HG03066 (cell line): Measurements from ENCODE around the gene LYST.
"Not testable (repeated sequence)": the region's sequence is repeated elsewhere in the genome, so short reads cannot be mapped to it uniquely, and the experiment has no call there.

Experiments used
- ATAC-seq: cut with Tn5 transposase; IDR thresholded peaks from one replicate; pipeline ENCODE4 v1.9.1; 2021; ENCODE audit warnings: low read depth; ENCODE audit not compliant: unreplicated experiment

The LYST gene

DNA sequence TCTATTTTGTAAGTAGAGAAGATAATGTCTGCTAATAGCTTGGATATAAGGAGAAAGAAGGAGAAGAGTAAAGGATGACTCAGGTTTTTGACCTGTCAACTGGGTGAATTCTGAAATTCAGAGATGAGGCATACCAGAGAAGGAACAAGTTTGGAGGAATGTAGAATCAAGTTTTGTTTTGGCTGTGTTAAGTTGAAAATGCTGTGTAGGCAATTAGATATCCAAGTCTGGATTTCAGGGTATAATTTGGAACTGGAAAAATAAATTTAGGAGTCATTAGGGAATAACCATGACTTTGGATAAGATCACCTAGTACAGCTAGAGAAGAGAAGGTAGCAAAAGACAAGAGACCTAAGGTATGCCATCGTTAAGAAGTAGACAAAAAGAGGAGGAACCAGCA is 194.7 kb downstream of the LYST start:
- ATAC-seq: no peak

DNA sequence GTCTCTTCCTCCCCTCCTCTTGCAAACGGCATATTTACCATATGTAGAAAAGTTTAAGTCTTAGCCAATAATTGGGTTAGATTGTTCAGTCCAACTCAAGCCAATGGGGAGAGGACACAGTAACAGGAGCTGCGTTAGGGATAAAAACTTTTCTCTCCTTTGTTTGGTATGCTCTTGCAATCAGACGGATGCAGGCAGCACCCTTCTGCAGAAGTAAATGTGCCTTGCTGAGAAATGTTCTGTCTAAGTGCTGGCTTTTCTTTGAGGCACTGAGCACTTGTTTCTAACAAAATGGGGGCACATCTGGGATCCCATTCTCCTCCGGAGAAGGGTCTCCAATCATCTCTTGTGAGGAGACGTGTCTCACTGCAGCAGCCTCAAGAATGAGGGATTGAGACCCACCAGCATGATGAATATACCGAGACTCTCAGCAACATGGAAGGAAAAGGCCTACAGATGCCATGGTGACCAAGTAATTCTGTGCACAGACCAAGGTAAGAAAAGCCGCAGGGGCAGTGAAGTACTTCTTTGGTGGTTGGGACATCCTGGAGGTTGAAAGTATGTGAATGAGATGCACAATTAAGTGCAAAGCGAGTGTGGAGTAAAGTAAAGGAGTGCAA is 196.4 kb downstream of the LYST start:
- ATAC-seq: no peak

DNA sequence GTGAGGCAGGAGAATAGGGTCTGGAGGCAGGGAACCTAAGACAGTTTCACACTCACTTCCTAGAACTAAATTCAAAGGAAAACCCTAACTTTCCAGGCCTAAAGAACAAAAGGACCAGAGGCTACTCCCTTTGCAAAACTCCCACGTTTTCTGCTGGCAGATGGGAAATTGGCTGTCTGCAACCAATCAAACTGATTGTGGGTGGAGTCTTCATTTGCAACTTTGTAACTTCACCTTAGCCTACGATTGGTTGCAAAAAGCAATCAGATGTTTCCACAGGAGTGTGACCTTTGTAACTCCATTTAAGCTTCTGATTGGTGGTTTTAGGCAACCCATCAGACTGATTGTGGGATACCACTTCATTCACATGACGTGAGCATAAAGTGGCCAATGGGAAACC is 197.4 kb downstream of the LYST start:
- no peak for ATAC-seq

DNA sequence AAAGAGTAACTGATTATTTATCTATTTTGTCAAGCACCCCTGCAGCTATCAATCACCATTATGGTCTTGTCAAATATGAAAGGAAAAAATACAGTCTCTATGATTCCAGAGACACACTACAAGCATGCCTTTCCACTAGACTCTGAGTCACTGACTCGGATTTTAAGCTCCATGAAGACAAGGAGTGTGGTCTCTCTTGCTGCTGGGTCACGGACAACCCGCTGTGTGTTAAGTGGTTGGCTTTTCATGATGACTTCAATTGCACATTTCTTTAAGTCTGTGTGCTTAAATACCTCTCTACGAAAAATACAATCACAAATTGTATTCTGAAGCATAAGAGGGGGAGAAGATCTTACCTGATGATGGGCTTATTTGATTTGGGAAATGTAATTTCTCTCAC is 203.1 kb downstream of the LYST start:
- no peak for ATAC-seq

DNA sequence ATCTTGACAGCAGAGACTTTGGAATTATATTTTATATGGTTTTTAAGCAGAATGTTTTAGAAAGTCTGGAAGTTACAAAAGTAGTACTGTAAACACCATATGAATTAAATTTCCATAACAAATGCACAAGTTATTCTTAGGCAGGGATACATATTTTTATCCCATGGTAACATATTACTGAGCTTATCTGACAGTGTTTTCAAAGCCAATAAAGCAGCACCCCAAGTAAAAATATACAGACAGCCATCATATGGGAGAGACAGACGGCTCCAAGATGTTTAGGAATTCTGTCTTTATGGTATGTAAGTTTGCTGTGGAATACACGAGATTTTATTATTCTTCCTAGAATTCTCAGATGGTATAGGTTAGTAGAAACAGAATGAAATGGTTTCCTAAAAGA is 205.1 kb downstream of the LYST start:
- no peak for ATAC-seq

DNA sequence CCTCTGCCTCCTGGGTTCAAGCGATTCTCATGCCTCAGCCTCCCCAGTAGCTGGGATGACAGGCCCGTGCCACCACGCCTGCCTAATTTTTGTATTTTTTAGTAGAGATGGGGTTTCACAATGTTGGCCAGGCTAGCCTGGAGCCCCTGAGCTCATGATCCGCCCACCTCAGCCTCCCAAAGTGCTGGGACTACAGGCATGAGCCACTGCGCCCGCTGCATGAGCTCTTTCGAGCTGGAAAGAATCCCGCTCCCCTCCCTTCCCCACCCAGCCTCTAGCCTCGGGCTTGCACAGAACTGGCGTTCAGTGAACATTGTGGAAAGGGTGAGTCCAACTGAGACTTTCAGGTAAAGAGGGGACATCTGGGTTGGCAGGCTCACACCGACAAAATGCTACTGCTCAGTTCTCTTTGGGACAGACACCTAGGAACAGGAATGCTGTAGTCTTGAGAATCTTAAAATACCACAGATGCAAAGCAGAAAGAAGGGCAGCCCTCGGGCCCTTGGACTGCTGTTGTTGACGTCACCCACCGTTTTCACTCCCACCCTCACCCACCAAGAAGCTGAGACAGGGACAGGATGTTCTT is 207.4 kb downstream of the LYST start:
- ATAC-seq: no peak

DNA sequence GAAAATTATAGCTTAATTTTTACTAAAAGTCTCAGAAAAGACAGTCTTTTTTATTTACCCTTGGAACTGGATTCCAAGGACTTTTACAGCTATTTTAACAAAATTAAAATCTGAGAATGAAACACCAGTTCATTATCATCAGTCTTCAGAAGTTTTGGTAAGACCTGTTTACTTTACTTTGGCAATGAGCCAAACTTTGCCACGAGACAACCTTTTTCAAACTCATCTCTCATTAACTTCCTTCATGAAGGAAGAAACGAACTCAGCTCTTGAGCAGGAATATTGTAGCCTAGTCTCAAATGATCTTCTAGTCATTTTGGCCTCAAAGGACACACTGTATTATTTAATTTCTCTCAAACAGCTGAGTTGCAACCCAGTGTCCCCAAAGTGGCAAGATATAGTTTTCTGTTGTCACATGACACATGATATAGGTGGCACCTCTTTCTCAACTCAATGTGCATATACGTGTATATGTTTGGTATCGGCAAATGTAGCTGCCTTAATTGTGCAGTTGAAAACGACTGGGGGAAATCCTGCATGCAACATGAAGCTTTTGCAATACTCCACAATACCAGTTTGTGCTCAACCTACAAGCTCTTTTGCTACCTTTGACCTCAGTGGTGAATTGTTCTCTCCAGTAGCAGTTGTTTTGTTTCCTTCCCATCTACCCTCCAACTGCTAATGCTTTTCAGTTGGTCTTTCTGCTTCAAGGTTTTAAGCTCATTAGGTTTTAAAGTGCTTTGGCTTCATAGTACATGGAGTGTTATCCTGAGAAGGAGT is 208.8 kb downstream of the LYST start:
- no peak for ATAC-seq

DNA sequence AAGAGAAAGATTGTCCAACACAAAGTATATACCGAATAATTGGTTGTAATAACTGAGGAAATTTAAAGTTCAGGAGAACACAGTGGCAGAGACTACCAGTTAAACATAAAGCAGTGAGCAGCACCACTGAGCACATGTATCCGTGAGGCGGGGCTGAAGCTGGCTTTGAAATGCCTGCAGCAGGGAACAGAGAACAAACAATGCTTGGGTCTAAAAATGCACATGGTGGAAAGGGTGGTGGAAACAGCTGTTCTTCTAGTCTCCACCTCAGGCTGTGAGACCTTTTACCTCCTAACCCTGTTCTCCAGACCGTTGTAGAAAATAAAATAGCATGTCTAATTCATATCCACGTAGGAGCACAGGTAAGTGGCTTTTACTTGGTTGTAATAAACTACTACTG is 209.4 kb downstream of the LYST start:
- ATAC-seq: no peak

DNA sequence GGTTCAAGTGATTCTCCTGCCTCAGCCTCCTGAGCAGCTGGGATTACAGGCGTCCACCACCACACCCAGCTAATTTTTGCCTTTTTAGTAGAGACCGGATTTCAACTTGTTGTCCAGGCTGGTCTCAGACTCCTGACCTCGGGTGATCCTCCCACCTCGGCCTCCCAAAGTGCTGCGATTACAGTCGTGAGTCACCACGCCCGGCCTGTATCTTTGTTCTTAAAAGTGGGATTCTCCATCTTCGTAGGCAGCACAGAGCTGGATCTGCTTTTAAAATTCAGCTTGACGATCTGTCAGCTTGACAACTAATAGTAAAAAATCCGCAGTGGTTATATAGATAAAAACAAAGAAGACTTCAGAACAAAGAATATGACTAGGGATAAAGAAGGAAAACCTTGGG is 214.3 kb downstream of the LYST start:
- no peak for ATAC-seq

DNA sequence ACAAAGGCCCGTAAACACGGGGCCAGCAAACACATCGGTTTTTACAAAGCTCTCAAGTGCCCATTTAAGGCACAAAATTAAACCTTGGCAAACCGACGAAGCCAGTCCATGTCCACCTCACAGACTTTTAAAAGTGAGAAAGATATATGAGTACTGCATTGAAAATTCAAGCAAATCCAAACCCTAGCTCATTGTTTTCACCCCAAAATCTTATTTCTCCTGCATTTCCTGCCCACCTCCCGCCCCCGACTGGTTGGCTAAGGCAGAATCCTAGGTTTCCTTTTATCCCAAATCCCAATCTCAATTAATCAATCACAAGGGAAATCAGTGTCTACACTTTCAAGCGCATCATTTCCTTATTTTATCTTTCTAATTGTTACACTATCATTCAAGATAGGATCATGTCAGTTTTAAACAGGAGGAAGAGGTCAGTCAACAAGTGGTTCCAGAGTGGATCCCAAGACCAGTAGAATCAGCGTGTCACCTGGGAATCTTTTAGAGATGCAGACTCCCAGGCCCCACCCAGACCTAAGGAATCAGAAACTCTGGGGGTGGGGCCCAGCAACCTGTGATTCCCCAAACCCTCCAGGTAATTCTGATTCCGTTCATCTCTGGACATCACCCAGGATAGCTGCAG is 215.4 kb downstream of the LYST start:
- ATAC-seq: no peak

DNA sequence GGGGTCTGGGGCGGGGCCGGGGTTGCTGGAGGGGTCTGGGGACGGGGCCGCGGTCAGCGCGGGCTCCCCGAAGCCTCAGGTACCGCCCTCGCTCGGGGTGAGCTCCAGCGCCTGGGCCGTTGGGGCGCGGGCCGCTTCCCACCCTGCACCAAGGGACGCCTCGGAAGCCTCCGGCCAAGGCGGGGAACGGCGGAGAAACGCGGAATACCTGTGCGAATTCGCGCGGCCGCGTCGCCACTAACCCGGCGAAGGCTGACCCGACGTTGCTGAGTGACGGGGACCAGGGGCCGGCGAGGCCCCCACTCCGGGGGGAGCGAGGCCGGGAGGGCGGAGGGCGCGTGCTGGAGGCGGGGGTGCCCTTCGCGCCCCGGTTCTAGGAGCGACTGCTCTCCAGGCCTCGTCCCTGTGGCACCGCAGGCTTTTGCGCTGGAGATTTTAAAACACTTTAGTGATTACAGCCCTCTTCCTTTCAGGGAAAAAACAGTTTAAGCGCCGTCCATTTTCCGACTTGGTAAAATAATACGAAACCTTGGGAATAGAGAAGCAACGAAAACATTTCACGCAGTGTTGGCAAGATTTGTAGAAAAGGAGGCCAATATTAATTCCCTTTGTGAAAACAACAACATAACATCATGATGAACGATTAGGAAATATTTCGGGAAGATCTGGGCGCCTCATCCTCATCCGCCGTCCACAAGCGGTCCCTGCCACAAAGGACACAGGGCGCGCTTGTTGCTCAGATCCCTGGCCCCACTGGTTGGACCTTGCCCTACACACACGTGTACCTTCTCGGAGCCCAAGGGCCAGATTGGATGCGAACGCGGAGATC is 216.2 kb downstream of the LYST start:
- ATAC-seq: no peak

DNA sequence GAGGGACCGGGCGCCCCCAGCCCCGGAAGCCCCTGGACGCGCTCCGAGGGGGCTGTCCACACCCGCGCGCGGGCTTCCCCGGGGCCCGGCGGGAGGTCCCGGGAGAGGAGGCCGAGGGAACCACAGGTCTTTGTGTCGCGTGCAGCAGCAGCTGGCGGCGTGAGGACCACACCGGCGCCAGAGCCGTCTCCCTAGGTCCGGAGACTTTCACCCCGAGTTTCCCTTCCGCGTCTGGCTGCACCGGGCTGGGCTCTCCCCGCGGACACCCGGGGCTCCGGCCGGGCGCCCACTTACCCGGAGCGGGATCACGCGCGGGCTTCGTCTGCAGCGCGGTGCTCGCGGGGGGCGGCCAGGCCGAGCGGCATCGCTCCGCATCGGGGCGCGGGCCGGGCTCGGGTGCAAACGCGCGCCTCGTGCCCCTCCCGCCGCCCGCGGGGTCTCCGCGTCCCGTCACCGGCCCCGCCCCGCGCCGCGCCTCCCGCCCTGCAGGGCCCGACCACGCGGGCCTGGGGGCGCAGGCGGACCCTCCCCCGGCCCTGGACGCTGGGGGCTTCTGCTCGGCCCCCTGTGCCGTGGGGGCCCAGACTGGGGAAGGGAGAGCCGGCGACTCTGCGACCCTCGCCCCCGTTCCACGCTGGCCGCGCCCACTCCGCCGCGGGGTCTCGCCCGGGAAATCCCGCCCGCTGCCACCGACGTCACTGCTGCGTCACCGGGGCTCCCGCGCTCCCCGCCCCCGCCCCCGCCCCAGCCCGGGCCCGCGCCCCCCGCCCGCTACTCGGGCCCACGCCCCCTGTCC is 217.1 kb downstream of the LYST start, which contains the start of gene GNG4:
TSS of gene GNG4 (minus strand) at position 417 of the 796 bp plus-strand sequence. CDS start 65,946 bp downstream, outside the sequence.
- ATAC-seq: no peak

DNA sequence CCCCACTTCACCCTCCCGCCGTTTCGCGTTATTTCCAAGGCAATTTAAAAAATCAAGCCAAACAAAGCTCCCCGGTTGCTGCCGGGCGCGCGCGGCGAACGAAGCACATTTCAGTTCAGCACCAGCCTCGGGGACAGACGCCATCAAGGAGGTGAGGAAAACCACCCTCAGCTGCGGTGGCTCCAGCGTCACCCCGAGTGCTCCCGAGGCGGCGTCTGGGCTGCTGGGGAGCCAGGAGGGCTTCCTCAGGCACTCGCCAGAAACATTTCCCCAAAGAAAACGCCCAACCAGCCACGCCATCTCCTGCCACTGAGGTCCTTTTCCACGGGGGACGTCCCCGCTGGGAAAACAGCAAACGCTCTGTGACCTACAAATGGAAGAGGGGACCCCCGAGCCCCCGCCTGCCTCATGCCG is 217.7 kb downstream of the LYST start:
- no peak for ATAC-seq

DNA sequence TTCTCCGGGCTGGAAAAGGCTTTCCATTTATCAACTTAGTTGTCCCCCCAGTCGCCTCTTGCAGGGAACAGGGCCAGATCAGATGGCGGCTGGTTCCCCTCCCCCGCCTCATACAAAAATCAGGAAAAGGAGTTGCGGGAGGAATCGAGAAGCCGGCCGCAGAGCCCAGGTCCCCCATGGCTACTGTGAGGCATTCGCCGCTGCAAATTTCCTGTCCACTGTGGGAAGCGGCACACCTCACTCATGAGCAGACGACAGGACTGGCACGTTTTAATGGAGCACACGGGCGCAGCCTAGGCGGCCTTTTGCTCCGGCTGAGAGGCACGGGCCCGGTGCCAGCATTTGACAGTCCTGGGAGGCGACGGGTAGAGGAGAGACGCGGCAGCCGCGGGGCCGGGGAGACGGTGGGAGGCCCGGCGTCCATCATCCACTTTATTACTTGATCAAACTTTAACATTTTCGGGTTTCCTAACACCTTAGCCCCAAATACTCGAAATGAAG is 218.2 kb downstream of the LYST start:
- no peak for ATAC-seq

DNA sequence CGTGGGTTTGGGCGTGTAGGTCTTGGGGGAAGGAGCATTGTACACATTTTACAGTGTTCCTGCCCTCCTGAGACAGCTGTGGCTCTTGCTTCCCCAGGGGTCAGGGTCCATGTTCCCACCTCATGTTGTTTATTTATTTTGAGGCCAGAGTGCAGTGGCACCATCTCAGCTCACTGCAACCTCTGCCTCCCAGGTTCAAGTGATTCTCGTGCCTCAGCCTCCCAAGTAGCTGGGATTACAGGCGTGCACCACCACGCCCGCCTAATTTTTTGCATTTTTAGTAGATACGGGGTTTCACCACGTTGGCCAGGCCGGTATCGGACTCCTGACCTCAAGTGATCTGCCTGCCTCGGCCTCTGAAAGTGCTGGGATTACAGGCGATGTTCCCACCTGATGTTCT is 219.2 kb downstream of the LYST start:
- ATAC-seq: not testable (repeated sequence)

DNA sequence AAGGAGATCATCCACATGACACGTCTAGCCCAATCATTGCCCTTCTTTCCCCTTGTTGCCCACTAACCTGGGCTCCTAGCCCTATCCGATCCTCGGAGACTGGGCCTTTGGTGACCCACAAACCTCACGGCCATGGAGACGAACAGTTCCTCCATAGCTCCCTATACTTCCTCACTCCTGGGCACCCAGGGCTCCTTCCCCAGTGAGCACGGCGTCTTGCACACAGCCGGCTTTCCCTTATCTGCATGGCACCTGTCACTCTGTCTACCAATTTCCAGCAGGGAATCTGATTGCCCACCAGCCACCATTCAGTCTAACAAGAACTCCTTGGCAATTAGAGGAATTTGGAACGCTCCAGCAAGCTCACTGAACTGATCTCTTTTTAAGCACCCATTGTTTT is 220.2 kb downstream of the LYST start:
- ATAC-seq: no peak

DNA sequence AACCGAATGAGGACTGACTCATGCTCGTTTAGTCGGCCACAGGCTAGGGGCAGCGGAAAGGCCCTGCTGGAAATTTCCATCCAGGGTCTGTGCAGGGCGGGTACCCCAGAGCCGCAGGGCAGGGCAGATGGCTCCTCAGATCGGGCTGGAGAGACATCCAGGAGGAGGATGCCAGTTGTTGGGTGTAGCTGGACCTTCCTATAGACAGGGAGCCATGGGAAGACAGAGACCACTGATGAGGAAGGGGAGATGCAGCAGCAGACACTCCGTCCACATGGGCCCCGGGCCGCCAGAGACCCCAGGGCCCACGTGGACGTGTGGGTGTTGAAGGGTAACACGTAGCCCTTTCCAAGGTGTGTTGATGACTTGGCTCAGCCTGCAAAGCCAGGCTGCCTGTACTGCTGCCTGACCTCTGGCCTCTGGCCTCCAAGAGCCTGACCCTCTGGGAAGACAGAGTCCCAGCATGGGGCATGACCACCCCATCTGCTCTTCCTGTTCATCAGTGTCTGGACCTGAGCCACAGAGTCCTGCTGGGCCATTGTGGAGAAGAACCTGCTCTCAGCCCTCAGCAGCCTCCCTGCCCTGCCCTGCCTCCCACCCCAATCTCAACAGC is 221.9 kb downstream of the LYST start:
- no peak for ATAC-seq

DNA sequence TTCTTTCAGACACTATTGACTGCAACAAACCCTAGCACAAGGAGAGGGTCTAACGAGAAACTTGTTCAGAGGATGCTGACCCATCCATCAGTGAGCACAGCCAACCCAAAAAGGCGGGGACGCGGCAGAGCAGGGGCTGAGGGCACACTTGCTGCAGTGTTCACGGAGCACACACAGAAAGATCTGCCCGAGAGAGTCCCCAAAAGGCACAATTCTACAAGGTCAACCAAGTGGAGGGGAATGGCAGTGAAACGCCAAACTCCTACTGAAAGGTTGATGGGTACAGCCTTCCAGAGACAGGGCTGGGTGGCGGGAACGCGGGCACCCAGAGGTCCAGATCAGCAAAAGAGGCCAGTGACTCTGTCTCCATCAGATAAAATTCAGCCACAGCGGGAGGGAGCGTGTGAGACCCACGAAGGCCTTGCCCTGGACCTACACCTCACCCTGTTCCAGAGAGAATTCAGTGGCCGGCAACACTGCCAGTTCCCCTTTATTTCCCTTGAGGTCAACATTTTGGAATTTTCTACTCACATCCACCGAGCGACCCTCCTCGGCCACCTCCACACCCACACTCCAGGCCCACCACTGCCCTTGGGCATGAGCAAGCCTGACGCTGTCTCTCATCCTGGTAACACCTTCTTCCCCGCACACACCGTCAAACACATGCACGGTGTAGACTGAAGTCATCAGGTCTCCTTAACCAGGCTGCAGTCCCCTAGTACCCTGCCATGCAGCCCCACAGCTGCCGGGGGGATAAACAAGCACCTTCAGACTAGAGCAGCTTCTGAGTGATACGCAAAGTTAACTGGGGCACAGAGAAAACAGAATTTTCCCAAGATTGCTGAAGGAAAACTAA is 222.6 kb downstream of the LYST start:
- ATAC-seq: no peak
